ENCODE results near the gene DNM1L.
"Not testable (repeated sequence)": the region's sequence is repeated elsewhere in the genome, so short reads cannot be mapped to it uniquely, and the experiment has no call there.

DNA sequence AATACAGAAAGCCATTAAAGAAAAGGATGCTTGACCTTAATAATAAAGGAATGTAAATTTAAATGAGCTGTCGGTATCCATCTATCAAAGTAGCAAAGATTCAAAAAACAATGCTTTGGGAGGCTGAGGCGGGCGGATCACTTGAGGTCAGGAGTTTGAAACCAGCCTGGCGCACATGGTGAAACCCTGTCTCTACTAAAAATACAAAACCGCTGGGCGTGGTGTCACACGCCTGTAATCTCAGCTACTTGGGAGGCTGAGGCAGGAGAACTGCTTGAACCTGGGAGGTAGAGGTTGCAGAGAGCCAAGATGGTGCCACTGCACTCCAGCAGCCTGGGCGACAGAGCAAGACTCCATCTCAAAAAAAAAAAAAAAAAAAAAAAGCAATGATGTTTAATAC is 20.3 kb downstream of the DNM1L start:
- not testable (repeated sequence) for TF ChIP-seq RB1 (IDR thresholded peaks at IDR 0.05; ENCODE audit: low read depth); POLR2G (IDR thresholded peaks at IDR 0.05; ENCODE audit: low read depth, low read length); HDAC2 (IDR thresholded peaks at IDR 0.05); HNRNPLL (IDR thresholded peaks at IDR 0.05; ENCODE audit: low read depth, low read length, poor library complexity, severe bottlenecking); SIX5 (IDR thresholded peaks at IDR 0.05; ENCODE audit: borderline replicate concordance in 1 of 2, insufficient read depth in 1 of 2, low read depth in 1 of 2, low read length in 2 of 2); POLR2AphosphoS2 (IDR thresholded peaks at IDR 0.05; ENCODE audit: low read length)
- TF ChIP-seq, protein P1, sequence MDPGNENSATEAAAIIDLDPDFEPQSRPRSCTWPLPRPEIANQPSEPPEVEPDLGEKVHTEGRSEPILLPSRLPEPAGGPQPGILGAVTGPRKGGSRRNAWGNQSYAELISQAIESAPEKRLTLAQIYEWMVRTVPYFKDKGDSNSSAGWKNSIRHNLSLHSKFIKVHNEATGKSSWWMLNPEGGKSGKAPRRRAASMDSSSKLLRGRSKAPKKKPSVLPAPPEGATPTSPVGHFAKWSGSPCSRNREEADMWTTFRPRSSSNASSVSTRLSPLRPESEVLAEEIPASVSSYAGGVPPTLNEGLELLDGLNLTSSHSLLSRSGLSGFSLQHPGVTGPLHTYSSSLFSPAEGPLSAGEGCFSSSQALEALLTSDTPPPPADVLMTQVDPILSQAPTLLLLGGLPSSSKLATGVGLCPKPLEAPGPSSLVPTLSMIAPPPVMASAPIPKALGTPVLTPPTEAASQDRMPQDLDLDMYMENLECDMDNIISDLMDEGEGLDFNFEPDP (CRISPR knock-in tag; IDR thresholded peaks at IDR 0.05): not testable (repeated sequence)
- TF ChIP-seq, protein P2, sequence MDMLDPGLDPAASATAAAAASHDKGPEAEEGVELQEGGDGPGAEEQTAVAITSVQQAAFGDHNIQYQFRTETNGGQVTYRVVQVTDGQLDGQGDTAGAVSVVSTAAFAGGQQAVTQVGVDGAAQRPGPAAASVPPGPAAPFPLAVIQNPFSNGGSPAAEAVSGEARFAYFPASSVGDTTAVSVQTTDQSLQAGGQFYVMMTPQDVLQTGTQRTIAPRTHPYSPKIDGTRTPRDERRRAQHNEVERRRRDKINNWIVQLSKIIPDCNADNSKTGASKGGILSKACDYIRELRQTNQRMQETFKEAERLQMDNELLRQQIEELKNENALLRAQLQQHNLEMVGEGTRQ (CRISPR knock-in tag; IDR thresholded peaks at IDR 0.05): not testable (repeated sequence)
